ENCODE data around the gene RGS17. TPM values are rescaled to one million over a fixed set of nuclear protein-coding genes. Genes with fewer than 3 reads are reported as not detected.

Gene RGS17
- total RNA-seq, 1 experiment from 2014 or later = 0.70 TPM

GRCh38 chr6:153063936-153064335, 67.1 kb downstream of the RGS17 start:
- H3K36me3 ChIP-seq (ENCODE audit: low read depth) = no peaks in the 10 kb centered on the region
- ChIA-PET CTCF (no interaction called here), POLR2A (ENCODE audit: unreplicated experiment) (no interaction called here)
- H3K27ac ChIP-seq = no peak overlapping the region
- no peaks in the 10 kb centered on the region for H3K9me3 ChIP-seq (ENCODE audit: insufficient read depth, low read depth)
- H2AFZ ChIP-seq = no peak overlapping the region
- no peaks in the 10 kb centered on the region for H4K20me1 ChIP-seq (ENCODE audit: insufficient read depth)
- H3K4me3 ChIP-seq = no peak overlapping the region
- no peak overlapping the region for H3K4me2 ChIP-seq
- no peaks in the 10 kb centered on the region for H3K9me2 ChIP-seq (ENCODE audit: insufficient read depth)
- BruUV-seq (replicated peaks) = no TSS peak
- peaks cover 9% of the 10 kb centered on the region; the same call in 1 of the 2 replicates for H3K4me1 ChIP-seq (replicated peaks; ENCODE audit: insufficient read depth)
- no peak for TF ChIP-seq EZH2 (IDR thresholded peaks at IDR 0.05; ENCODE audit: low read depth)
- TF ChIP-seq, protein P1, sequence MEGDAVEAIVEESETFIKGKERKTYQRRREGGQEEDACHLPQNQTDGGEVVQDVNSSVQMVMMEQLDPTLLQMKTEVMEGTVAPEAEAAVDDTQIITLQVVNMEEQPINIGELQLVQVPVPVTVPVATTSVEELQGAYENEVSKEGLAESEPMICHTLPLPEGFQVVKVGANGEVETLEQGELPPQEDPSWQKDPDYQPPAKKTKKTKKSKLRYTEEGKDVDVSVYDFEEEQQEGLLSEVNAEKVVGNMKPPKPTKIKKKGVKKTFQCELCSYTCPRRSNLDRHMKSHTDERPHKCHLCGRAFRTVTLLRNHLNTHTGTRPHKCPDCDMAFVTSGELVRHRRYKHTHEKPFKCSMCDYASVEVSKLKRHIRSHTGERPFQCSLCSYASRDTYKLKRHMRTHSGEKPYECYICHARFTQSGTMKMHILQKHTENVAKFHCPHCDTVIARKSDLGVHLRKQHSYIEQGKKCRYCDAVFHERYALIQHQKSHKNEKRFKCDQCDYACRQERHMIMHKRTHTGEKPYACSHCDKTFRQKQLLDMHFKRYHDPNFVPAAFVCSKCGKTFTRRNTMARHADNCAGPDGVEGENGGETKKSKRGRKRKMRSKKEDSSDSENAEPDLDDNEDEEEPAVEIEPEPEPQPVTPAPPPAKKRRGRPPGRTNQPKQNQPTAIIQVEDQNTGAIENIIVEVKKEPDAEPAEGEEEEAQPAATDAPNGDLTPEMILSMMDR (conservative IDR thresholded peaks at IDR 0.05) = no peak
- DNase-seq = no peak
- no peaks in the 10 kb centered on the region for H3K79me2 ChIP-seq (ENCODE audit: low read depth)
- no peaks in the 10 kb centered on the region for H3F3A ChIP-seq (ENCODE audit: insufficient read depth, low read depth)
- no peaks in the 10 kb centered on the region for H3K27me3 ChIP-seq (ENCODE audit: insufficient read depth, low read depth)
- intact Hi-C loops (cut with micrococcal nuclease; ENCODE audit: unreplicated experiment) = no loop called here

GRCh38 chr6:153062516-153062915, 68.6 kb downstream of the RGS17 start:
- intact Hi-C loops (cut with micrococcal nuclease; ENCODE audit: unreplicated experiment) = no loop called here

GRCh38 chr6:153059757-153060156, 71.3 kb downstream of the RGS17 start:
- H3K36me3 ChIP-seq (ENCODE audit: low read depth) = no peaks in the 10 kb centered on the region
- H3F3A ChIP-seq (ENCODE audit: insufficient read depth, low read depth) = no peaks in the 10 kb centered on the region
- no peaks in the 10 kb centered on the region for H4K20me1 ChIP-seq (ENCODE audit: insufficient read depth)
- ChIA-PET POLR2A (ENCODE audit: unreplicated experiment) (no interaction called here), CTCF (no interaction called here)
- H2AFZ ChIP-seq = no peak overlapping the region
- no peak overlapping the region for H3K4me3 ChIP-seq
- peak overlapping the region; percentile 20; the same call in 1 of the 2 replicates for H3K27ac ChIP-seq
- no TSS peak for BruUV-seq (replicated peaks)
- H3K9me3 ChIP-seq (ENCODE audit: insufficient read depth, low read depth) = no peaks in the 10 kb centered on the region
- H3K27me3 ChIP-seq (ENCODE audit: insufficient read depth, low read depth) = no peaks in the 10 kb centered on the region
- intact Hi-C loops (cut with micrococcal nuclease; ENCODE audit: unreplicated experiment) = no loop called here
- TF ChIP-seq, protein P1 (conservative IDR thresholded peaks at IDR 0.05) = no peak
- TF ChIP-seq EZH2 (IDR thresholded peaks at IDR 0.05; ENCODE audit: low read depth) = no peak
- no peaks in the 10 kb centered on the region for H3K79me2 ChIP-seq (ENCODE audit: low read depth)
- no peak for DNase-seq
- peaks cover 22% of the 10 kb centered on the region; the same call in 1 of the 2 replicates for H3K4me1 ChIP-seq (replicated peaks; ENCODE audit: insufficient read depth)
- H3K4me2 ChIP-seq = peak overlapping the region; percentile 20; the same call in 1 of the 2 replicates
- H3K9me2 ChIP-seq (ENCODE audit: insufficient read depth) = no peaks in the 10 kb centered on the region

More at GRCh38 chr6:153062516-153062915, 68.6 kb downstream of the RGS17 start:
- H3K4me2 ChIP-seq = no peak overlapping the region
- no peaks in the 10 kb centered on the region for H3K27me3 ChIP-seq (ENCODE audit: insufficient read depth, low read depth)
- no peaks in the 10 kb centered on the region for H3F3A ChIP-seq (ENCODE audit: insufficient read depth, low read depth)
- H3K36me3 ChIP-seq (ENCODE audit: low read depth) = no peaks in the 10 kb centered on the region
- H3K4me3 ChIP-seq = no peak overlapping the region
- CTCF ChIA-PET = no interaction called here
- no peak for DNase-seq
- no TSS peak for BruUV-seq (replicated peaks)
- H3K79me2 ChIP-seq (ENCODE audit: low read depth) = no peaks in the 10 kb centered on the region
- H3K4me1 ChIP-seq (replicated peaks; ENCODE audit: insufficient read depth) = peaks cover 19% of the 10 kb centered on the region; the same call in 1 of the 2 replicates
- H2AFZ ChIP-seq = no peak overlapping the region
- POLR2A ChIA-PET (ENCODE audit: unreplicated experiment) = no interaction called here
- no peaks in the 10 kb centered on the region for H3K9me3 ChIP-seq (ENCODE audit: insufficient read depth, low read depth)
- no peak for TF ChIP-seq EZH2 (IDR thresholded peaks at IDR 0.05; ENCODE audit: low read depth)
- TF ChIP-seq, protein P1 (conservative IDR thresholded peaks at IDR 0.05) = no peak
- H3K27ac ChIP-seq = no peak overlapping the region
- no peaks in the 10 kb centered on the region for H3K9me2 ChIP-seq (ENCODE audit: insufficient read depth)
- H4K20me1 ChIP-seq (ENCODE audit: insufficient read depth) = no peaks in the 10 kb centered on the region
